ENCODE measurements around the gene ESYT2.

Gene ESYT2

DNA sequence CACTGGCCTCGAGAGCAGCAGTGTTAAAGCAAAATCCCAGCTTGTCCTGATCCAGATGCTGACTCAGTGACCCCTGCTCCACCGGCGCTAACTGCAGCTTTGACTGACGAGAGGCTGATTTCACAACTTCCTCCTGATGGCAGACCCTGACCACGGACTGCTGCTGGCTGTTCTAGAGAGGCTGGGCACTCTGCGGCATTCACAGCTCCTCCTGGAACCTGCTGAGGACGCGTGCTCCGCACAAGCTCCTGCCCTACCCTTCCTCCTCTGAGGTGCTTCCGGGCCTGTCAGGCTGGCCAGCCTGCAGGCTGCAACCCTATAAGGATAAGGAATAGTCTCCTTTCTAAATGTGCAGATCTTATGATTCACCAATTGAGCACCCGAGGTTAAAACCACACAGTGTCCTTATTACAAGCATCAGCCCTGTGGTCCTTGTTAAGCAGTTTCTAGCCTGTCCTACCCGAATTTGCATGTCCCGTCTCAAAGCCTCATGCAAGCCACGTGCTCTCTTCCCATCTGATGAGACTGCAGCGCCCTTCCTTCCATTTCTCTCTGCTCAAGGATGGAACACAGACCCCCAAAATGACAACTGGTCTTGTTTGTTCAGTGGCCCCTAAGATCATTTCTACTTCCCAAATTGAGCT lies 89.2 kb downstream of the ESYT2 start:
- intact Hi-C loops (cut with micrococcal nuclease): loop anchor here (5.0 kb wide), 1 partner anchor 43 kb away; no protein-coding TSS in a partner anchor
- Mint-ChIP-seq H3K36me3 (ENCODE audit: low read depth) (peaks cover 93% of the 10 kb centered on the region), H3K4me3 (peak overlapping the region; percentile 27)

DNA sequence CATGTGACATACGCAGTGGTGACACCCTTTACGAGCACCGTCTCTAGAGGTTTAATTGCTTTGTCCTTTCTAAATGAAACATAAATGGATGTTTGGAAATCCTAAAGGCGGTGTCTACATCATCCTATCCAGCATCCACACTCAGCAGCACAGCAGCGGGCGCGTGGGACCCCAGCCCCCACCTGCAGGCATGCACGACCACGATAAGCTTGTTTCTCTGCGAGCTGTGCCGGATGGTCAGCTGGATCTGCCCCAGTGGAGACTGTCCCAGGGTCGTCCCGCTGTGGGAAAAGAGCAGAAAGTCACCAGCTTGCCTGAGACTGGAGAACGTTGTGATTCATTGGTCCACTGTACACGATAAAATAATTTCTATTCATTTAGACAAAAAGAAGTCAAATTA lies 90.5 kb downstream of the ESYT2 start:
- peaks cover 21% of the 10 kb centered on the region for H3K4me1 Mint-ChIP-seq (ENCODE audit: low read depth)
- no peaks in the 10 kb centered on the region for H3K27me3 Mint-ChIP-seq
- H3K4me3 Mint-ChIP-seq: no peak overlapping the region
- peaks cover 97% of the 10 kb centered on the region for H3K36me3 Mint-ChIP-seq (ENCODE audit: low read depth)
- H3K9me3 Mint-ChIP-seq: no peaks in the 10 kb centered on the region
- no peak overlapping the region for H3K27ac Mint-ChIP-seq
- intact Hi-C loops (cut with micrococcal nuclease): no loop called here

More for the DNA sequence above, 89.2 kb downstream of the ESYT2 start:
- no peaks in the 10 kb centered on the region for H3K9me3 Mint-ChIP-seq
- no peaks in the 10 kb centered on the region for H3K27me3 Mint-ChIP-seq
- peak overlapping the region; percentile 64 for H3K27ac Mint-ChIP-seq
- peaks cover 21% of the 10 kb centered on the region for H3K4me1 Mint-ChIP-seq (ENCODE audit: low read depth)

DNA sequence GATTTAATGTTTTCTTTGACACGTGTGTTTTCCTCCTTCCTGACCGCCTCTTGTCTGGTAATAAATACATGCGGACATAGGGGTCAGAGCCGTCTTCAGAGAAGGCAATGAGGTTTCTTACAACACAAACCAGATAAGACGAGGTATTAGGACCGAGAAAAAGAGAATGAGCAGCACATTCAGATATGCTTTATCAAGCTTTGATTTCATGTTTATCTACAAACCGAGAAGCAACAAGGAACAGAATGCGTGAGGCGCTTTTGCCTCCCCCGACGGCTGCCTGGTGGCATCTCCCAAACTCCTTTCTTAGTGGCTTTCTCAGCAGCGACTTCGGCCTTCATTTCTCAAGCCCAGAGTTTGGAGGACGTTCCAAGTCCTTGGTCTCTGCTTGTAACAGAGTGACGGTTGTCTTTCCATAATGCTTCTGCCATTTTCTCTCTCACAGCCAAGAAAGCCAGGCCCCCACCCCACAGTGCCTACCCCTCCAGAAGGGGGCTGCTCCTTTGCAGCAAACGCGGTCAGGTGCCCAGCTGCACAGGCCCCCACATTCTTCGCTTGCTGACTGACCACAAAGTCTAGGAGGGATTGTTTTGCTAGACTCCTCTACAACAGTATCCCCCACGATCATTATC lies 92.1 kb downstream of the ESYT2 start:
- H3K27me3 Mint-ChIP-seq: no peaks in the 10 kb centered on the region
- no peak overlapping the region for H3K27ac Mint-ChIP-seq
- intact Hi-C loops (cut with micrococcal nuclease): no loop called here
- no peak overlapping the region for H3K4me3 Mint-ChIP-seq
- H3K36me3 Mint-ChIP-seq (ENCODE audit: low read depth): peaks cover 82% of the 10 kb centered on the region
- peaks cover 21% of the 10 kb centered on the region for H3K4me1 Mint-ChIP-seq (ENCODE audit: low read depth)
- no peaks in the 10 kb centered on the region for H3K9me3 Mint-ChIP-seq

- Mint-ChIP-seq H3K27me3 (no peaks in the 10 kb centered on the region), H3K9me3 (no peaks in the 10 kb centered on the region), H3K4me3 (no peak overlapping the region), H3K27ac (no peak overlapping the region), H3K4me1 (ENCODE audit: low read depth) (peaks cover 20% of the 10 kb centered on the region), H3K36me3 (ENCODE audit: low read depth) (peaks cover 69% of the 10 kb centered on the region)
- intact Hi-C loops (cut with micrococcal nuclease): no loop called here
Measured at GRCh38 chr7:158735935-158736334, 93.4 kb downstream of the ESYT2 start.

DNA sequence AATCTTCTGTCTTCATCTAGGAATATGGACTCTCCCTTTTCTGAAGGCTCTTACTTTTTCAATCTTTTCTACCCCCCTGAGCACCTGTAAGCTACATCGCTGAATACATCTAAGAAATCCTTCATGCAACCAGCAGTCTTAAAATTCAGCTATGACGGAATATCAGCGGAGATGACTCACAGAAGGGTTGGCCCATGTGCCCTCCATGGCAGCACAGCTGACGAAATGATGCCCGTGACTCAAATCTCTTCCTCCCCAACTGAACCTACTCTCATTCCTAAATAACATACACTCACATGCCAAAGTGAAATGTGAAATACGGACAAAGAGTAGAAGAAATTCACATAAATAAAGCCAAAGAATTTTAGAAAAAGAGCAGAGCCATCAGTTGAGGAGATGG lies 94.4 kb downstream of the ESYT2 start:
- no peaks in the 10 kb centered on the region for H3K27me3 Mint-ChIP-seq

DNA sequence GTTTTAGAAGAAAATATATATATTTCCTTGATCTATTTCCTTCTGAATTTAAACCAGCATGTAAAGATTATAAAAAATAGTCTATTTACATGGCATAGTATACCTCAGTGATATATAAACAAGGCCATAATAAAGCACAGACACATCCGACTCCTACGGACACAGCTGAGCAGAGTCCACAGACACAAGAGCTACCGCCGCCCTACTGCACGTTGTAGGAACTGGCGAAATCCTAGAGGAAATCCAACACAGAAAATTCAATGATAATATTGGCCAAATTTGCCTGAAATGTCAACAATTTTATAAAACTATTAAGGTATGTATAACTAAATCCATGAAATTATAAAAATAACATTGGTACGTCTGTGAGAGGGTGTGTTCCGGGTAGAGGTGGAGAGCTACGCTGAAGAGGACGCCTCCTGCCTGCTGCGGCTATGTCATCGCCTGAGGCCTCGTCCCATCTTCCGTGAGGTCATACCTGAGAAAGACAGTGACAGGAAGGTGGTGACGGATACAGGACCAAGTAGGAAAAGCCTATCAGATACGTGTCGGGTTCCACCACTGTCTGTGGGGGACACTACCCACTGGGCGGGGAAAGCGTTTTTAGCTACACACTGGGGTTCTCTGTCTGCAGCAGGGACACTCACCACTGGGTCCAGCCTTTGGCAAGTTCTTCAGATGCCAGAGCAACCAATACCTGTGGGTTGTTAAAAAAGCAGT lies 95.4 kb downstream of the ESYT2 start:
- Mint-ChIP-seq H3K27me3 (no peaks in the 10 kb centered on the region), H3K27ac (no peak overlapping the region), H3K36me3 (ENCODE audit: low read depth) (peaks cover 50% of the 10 kb centered on the region), H3K4me1 (ENCODE audit: low read depth) (peaks cover 15% of the 10 kb centered on the region), H3K9me3 (no peaks in the 10 kb centered on the region), H3K4me3 (no peak overlapping the region)
- intact Hi-C loops (cut with micrococcal nuclease): no loop called here

More for the DNA sequence above, 94.4 kb downstream of the ESYT2 start:
- peaks cover 58% of the 10 kb centered on the region for H3K36me3 Mint-ChIP-seq (ENCODE audit: low read depth)
- no peak overlapping the region for H3K27ac Mint-ChIP-seq
- H3K9me3 Mint-ChIP-seq: no peaks in the 10 kb centered on the region
- intact Hi-C loops (cut with micrococcal nuclease): no loop called here
- no peak overlapping the region for H3K4me3 Mint-ChIP-seq
- H3K4me1 Mint-ChIP-seq (ENCODE audit: low read depth): peaks cover 19% of the 10 kb centered on the region

DNA sequence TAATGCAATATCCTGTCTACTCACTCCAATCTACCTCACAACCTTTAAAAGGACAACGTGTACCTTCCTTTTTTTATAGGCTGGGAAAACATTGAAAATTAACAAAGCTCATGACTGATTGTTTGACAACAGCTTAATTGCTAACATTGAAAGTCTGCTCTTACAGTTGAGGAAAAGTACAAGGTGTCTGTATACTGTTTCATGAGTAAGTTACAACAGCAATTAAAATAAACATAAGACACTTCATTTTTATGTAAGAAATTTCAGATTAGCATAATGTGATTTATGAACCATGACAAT lies 96.1 kb downstream of the ESYT2 start:
- Mint-ChIP-seq H3K4me3 (no peak overlapping the region), H3K9me3 (no peaks in the 10 kb centered on the region), H3K27me3 (no peaks in the 10 kb centered on the region), H3K27ac (no peak overlapping the region), H3K4me1 (ENCODE audit: low read depth) (peaks cover 15% of the 10 kb centered on the region), H3K36me3 (ENCODE audit: low read depth) (peaks cover 42% of the 10 kb centered on the region)
- intact Hi-C loops (cut with micrococcal nuclease): no loop called here

DNA sequence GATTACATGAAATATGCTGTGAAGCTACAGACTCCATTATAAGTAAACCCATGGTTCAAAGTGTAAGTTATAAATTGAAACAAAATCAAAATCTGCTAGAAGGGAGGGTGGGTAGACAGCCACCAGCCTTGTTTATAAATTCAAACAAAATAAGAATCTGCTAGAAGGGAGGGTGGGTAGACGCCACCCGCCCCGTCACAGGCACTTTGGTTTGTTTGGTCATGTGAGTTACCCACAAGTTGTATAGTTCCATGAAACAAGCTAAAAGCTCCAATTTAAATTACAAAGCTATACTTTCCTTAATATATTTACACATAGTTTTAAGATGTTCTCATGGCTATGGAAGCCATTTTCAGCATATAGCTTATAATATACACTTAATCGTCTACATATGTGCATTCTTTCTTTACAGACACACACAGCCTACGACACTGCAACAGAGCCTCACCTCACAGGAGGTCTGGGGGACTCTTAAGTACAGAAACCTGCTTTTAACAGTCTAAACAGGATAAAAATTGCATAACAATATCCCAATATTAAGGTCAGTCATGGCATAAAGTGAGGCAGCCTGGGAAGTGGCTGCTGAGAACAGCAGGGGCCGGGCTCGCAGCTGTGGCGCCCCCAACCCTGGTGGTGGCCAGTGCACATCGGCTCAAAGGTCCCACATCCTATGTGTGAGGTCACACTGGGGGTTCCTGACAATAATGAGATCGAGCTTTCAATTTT lies 96.7 kb downstream of the ESYT2 start:
- Mint-ChIP-seq H3K9me3 (no peaks in the 10 kb centered on the region), H3K36me3 (ENCODE audit: low read depth) (peaks cover 37% of the 10 kb centered on the region), H3K27me3 (no peaks in the 10 kb centered on the region), H3K4me3 (no peak overlapping the region), H3K4me1 (ENCODE audit: low read depth) (peaks cover 15% of the 10 kb centered on the region), H3K27ac (no peak overlapping the region)
- intact Hi-C loops (cut with micrococcal nuclease): no loop called here

GRCh38 chr7:158731761-158732160 lies 97.5 kb downstream of the ESYT2 start:
- Mint-ChIP-seq H3K9me3 (no peaks in the 10 kb centered on the region), H3K4me1 (ENCODE audit: low read depth) (peaks cover 15% of the 10 kb centered on the region), H3K4me3 (no peak overlapping the region), H3K36me3 (ENCODE audit: low read depth) (peaks cover 28% of the 10 kb centered on the region), H3K27me3 (no peaks in the 10 kb centered on the region), H3K27ac (no peak overlapping the region)
- intact Hi-C loops (cut with micrococcal nuclease): no loop called here

DNA sequence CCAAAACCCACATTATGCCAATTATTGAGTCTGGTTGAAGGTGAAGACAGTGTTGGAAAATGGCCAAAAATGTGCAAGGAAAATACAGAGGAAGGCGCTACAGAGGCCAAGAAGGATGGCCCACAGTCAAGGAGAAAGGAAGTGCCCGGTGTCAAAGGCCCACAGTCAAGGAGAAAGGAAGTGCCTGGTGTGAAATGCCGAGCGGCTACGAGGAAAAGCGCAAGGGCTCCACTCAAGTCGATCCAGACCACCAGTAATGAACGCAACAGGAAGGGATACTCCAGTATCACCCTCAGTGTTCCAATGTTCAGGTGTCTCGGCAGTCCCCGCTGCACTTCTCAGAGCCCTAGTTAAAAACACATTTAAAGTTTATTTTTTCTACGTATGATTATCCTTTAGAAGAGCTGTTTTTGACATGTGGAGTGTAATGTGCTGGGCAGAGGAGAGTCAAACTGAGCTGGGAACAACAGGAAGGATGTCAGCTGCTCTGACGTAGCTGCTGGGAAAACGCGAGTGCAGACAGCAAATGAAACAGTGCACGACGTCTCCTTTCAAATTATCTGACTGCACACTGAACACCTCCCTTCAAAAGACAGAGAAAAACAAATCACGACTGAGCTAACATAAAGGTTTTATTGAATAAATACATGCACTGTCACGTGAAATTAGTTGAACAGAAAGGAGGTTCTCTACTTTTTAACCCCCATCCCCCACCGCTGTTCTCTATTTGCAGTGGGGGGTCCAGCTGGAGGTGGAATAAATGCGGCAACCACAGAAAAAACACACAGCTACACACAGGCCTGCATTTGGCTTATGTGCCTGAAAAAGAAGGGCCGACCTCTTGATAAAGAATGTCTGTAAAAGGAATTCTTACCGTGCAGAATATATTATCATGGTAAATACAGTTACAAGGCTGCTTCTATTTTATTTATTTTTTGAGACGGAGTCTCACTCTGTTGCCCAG lies 98.6 kb downstream of the ESYT2 start:
- Mint-ChIP-seq H3K4me3 (no peak overlapping the region), H3K27ac (peak overlapping the region; percentile 1), H3K4me1 (ENCODE audit: low read depth) (peaks cover 11% of the 10 kb centered on the region), H3K36me3 (ENCODE audit: low read depth) (peaks cover 20% of the 10 kb centered on the region), H3K27me3 (no peaks in the 10 kb centered on the region), H3K9me3 (no peaks in the 10 kb centered on the region)
- intact Hi-C loops (cut with micrococcal nuclease): no loop called here

DNA sequence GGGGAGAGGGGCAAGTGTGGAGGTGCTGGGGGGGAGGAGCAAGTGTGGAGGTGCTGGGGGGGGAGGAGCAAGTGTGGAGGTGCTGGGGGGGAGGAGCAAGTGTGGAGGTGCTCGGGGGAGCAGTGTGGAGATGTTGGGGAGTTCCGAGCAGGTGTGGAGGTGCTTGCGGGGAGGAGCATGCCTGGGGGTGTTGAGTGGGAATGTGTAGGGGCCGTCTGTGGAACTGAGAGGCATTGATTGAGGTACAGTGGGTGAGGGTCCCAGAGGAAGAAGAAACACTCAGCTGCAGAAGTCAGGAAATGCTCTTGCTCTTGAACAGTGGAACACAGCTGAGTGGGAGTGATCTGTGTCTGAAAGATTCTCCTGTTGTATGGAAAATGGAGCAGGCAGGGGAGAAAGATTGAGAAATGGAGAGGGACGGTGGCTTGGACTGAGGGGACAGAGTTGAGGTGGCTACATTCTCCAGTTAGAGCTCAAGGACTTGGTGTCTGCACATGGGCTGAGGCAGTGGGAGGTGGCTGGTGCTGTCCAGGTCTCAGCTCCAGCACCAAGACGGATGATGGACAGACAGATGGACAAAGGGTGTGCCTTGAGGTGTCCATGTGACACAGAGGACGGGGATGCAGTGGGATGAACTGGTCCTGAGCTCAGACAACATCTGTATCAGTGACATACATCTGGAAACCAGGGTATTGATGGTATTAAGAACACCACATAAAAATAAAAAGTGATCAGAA lies 99.5 kb downstream of the ESYT2 start:
- Mint-ChIP-seq H3K36me3 (ENCODE audit: low read depth) (peaks cover 11% of the 10 kb centered on the region), H3K4me3 (no peak overlapping the region), H3K4me1 (ENCODE audit: low read depth) (peaks cover 10% of the 10 kb centered on the region), H3K27me3 (no peaks in the 10 kb centered on the region), H3K9me3 (no peaks in the 10 kb centered on the region), H3K27ac (peak overlapping the region; percentile 1)
- intact Hi-C loops (cut with micrococcal nuclease): no loop called here

- Mint-ChIP-seq H3K4me3 (no peak overlapping the region), H3K27ac (no peak overlapping the region), H3K9me3 (no peaks in the 10 kb centered on the region), H3K27me3 (no peaks in the 10 kb centered on the region), H3K36me3 (ENCODE audit: low read depth) (peaks cover 4% of the 10 kb centered on the region), H3K4me1 (ENCODE audit: low read depth) (peaks cover 10% of the 10 kb centered on the region)
- intact Hi-C loops (cut with micrococcal nuclease): no loop called here
Measured at GRCh38 chr7:158728911-158729645, 100.2 kb downstream of the ESYT2 start.
